Parathyroid adenoma (tissue), 2 donors: ENCODE measurements around the gene CCDC85C.

ENCODE experiments used
- H2AFZ ChIP-seq: fragments of 300-600 bp; sonication (generic); one replicate; pipeline ENCODE4 v1.7.0; 2017; ENCODE audit warnings: antibody characterized with exemption, mild to moderate bottlenecking
- H3K27ac ChIP-seq: fragments of 300-600 bp; sonication (generic); one replicate; pipeline ENCODE4 v1.7.0; 2017
- H3K27me3 ChIP-seq: fragments of 300-600 bp; sonication (generic); one replicate; pipeline ENCODE4 v1.7.0; 2017; ENCODE audit warnings: low read length; ENCODE audit not compliant: control insufficient read depth, insufficient read depth
- H3K36me3 ChIP-seq: fragments of 300-600 bp; sonication (generic); one replicate; pipeline ENCODE4 v1.7.0; 2017; ENCODE audit warnings: low read length; ENCODE audit not compliant: control insufficient read depth, insufficient read depth
- H3K4me1 ChIP-seq: fragments of 300-600 bp; sonication (generic); one replicate; pipeline ENCODE4 v1.7.0; 2017; ENCODE audit warnings: control low read depth
- H3K4me2 ChIP-seq: fragments of 300-600 bp; sonication (generic); one replicate; pipeline ENCODE4 v1.7.0; 2017; ENCODE audit warnings: low read length
- H3K4me3 ChIP-seq: fragments of 300-600 bp; sonication (generic); one replicate; pipeline ENCODE4 v1.7.0; 2017; ENCODE audit warnings: low read depth, low read length
- H3K79me2 ChIP-seq: fragments of 300-600 bp; sonication (generic); one replicate; pipeline ENCODE4 v1.7.0; 2017; ENCODE audit warnings: control low read depth
- H3K9ac ChIP-seq: fragments of 300-600 bp; sonication (generic); one replicate; pipeline ENCODE4 v1.7.0; 2017; ENCODE audit warnings: mild to moderate bottlenecking
- H3K9me3 ChIP-seq: fragments of 300-600 bp; sonication (generic); one replicate; pipeline ENCODE4 v1.7.0; 2017; ENCODE audit warnings: low read length; ENCODE audit not compliant: control insufficient read depth
- TF ChIP-seq, protein P1 (sequence below): fragments of 300-600 bp; sonication (generic); IDR thresholded peaks from one replicate; pipeline ENCODE4 v1.7.0; 2017; ENCODE audit warnings: antibody characterized with exemption, mild to moderate bottlenecking
- donor health status: primary hyperparathyroidism.

Gene CCDC85C

DNA sequence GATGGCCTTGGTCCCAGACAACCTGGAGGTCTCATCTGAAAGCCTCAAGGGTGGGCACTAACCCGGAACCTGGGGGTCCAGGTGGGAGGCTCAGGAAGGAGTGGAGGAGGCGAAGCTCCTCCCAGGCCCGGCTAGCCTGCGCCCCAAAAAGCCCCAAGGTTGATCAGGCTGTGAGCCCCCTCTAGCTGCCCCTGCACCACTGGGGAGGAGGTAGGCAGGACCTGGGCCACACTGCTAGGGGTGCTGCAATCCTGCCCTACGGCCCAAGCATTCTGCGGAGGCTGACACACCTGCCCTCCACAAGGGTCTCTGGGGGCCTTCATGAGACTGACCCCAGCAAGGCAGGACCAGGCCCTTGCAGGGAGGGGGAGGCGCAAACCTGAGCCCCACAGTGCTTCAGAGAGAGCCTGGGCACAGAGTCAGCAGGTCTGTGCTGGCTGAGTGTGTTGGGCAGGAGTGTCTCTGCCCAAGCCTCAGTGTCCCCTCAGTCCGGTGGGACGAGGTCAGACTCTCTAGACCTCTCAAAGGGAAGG is 51.9 kb downstream of the CCDC85C start:
- Histone ChIP-seq H3K27ac (no peak overlapping the region), H2AFZ (no peak overlapping the region), H3K27me3 (no peaks in the 10 kb centered on the region), H3K4me3 (no peak overlapping the region), H3K36me3 (no peaks in the 10 kb centered on the region), H3K9ac (no peak overlapping the region), H3K4me2 (no peak overlapping the region), H3K4me1 (peaks cover 6% of the 10 kb centered on the region), H3K9me3 (no peaks in the 10 kb centered on the region), H3K79me2 (peaks cover 87% of the 10 kb centered on the region)
- TF ChIP-seq, protein P1, sequence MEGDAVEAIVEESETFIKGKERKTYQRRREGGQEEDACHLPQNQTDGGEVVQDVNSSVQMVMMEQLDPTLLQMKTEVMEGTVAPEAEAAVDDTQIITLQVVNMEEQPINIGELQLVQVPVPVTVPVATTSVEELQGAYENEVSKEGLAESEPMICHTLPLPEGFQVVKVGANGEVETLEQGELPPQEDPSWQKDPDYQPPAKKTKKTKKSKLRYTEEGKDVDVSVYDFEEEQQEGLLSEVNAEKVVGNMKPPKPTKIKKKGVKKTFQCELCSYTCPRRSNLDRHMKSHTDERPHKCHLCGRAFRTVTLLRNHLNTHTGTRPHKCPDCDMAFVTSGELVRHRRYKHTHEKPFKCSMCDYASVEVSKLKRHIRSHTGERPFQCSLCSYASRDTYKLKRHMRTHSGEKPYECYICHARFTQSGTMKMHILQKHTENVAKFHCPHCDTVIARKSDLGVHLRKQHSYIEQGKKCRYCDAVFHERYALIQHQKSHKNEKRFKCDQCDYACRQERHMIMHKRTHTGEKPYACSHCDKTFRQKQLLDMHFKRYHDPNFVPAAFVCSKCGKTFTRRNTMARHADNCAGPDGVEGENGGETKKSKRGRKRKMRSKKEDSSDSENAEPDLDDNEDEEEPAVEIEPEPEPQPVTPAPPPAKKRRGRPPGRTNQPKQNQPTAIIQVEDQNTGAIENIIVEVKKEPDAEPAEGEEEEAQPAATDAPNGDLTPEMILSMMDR: no peak

DNA sequence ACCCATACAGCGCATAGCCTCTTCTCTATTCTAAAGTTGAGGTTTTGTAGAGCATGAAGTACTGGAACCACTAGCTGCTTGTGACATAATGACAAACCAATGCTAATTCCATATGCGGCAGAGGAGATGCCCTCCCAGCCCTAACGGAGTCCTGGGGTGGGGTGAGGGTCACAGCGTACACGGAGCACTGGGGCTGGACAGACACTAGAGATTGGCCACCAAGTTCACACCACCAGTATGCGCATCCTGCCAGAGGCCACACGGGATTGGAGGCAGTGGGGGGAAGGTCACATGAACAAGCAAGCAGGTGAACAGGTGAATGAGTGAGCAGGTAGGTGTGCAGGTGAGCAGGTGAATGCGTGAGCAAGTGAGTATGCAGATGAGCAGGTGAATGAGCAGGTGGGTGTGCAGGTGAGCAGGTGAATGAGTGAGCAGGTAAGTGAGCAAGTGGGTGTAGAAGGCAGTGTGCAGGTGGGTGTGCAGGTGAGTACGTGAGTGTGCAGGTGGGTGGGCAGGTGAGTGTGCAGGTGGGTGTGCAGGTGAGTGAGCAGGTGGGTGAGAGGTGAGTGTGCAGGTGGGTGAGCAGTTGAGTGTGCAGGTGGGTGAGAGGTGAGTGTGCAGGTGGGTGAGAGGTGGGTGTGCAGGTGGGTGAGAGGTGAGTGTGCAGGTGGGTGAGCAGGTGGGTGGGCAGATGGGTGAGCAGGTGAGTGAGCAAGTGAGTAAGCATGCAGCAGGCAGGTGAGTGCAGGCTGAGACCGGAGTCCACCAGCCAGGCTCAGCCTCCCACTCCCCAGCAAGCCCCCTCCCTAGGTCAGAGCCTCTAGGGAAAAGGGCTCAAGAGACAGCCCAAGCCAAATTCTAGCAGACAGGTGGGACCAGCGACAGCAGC is 52.7 kb downstream of the CCDC85C start:
- Histone ChIP-seq H3K27me3 (no peaks in the 10 kb centered on the region), H3K36me3 (no peaks in the 10 kb centered on the region), H3K27ac (no peak overlapping the region), H3K4me1 (peaks cover 6% of the 10 kb centered on the region), H3K9ac (no peak overlapping the region), H3K4me3 (no peak overlapping the region), H3K4me2 (no peak overlapping the region), H3K9me3 (no peaks in the 10 kb centered on the region), H2AFZ (no peak overlapping the region), H3K79me2 (peaks cover 90% of the 10 kb centered on the region)
- TF ChIP-seq, protein P1: no peak

DNA sequence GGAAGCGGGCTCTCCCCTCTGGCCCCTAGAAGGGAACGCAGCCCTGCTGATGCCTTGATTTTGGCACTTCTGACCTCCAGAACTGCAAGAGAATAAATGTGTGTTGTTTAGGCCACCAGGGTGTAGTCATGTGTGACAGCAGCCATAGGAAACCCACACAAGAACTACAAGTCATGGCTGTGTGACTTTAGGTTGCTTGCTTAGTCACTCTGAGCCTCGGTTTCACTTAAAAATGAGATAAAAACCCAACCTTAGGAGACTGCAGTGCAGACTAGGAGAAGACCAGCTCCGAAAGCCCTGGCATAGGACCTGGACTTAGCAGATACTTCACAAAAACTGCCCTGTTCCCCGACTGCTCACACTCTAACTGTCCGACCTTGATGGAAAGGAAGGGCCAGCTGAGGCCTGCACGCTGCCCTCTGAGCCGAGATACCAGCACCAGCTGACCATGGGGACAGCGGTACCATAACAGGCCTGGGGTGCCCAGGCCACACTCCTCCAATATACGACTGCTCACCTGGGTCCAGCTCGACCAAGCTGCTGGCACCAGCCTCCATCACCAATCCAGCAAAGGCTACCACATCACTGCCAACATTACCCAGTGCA is 53.5 kb downstream of the CCDC85C start:
- Histone ChIP-seq H3K36me3 (no peaks in the 10 kb centered on the region), H3K79me2 (peaks cover 90% of the 10 kb centered on the region), H3K27ac (no peak overlapping the region), H3K27me3 (no peaks in the 10 kb centered on the region), H3K4me1 (peaks cover 6% of the 10 kb centered on the region), H3K4me3 (no peak overlapping the region), H3K4me2 (no peak overlapping the region), H2AFZ (no peak overlapping the region), H3K9me3 (no peaks in the 10 kb centered on the region), H3K9ac (no peak overlapping the region)
- TF ChIP-seq, protein P1: no peak

DNA sequence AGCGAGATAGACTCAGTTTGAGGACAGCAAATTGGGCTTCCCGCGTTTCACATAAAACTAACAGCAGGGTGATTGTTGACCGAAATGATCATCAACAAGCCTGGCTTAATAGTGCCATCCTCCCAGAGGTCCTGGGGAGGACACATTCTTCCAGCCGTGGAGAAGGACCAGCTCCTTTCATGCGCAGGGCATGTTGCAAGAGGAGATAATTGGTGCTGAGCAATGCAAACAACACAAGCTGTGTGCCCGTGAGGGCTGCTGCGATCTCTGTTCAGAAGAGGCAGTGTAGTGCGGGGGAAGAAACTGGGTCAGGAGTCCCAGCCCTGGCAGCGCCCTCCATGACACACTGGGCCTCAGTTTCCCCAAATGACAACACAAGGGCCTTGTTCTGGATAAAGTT is 54.3 kb downstream of the CCDC85C start:
- Histone ChIP-seq H3K4me1 (peaks cover 6% of the 10 kb centered on the region), H3K27me3 (no peaks in the 10 kb centered on the region), H2AFZ (no peak overlapping the region), H3K9me3 (no peaks in the 10 kb centered on the region), H3K9ac (no peak overlapping the region), H3K36me3 (no peaks in the 10 kb centered on the region), H3K4me2 (no peak overlapping the region), H3K79me2 (peaks cover 89% of the 10 kb centered on the region), H3K4me3 (no peak overlapping the region), H3K27ac (no peak overlapping the region)
- TF ChIP-seq, protein P1: no peak
